ENCODE data around the gene MOB3B.
"Not testable (repeated sequence)": the region's sequence is repeated elsewhere in the genome, so short reads cannot be mapped to it uniquely, and the experiment has no call there.

MOB3B gene

DNA sequence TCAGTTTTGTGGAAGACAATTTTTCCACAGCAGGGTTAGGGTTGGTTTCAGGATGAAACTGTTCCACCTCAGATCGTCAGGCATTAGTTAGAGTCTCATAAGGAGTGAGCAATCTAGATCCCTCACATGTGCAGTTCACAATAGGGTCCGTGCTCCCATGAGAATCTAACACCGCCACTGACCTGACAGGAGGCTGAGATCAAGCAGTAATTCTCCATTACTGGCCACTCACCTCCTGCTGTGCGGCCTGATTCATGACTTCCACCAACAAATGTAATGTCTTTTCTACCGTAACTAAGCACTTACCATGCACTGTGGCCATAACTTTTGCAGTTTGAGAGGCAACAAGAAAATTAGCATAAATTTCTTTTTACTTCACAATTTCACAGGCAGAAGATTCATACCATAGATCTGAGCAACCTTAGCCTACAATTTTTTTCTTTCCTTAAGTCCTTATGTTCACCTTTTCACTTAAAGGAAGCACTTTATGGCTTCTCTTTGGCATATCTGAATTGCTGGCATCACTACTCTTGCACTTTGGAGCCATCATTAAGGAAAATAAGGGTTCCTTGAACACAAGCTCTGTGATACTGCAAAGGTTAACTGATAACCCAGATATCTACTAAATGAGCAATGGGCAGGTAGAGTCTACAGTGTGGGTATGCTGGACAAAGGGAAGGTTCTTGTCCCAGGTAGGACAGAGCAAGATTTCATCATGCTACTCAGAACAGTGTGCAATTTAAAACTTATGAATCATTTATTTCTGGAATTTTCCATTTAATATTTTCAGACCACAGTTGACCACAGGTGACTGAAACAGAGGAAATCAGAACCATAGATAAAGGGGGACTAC lies 88.5 kb downstream of the MOB3B start:
- no peak for DNase-seq

DNA sequence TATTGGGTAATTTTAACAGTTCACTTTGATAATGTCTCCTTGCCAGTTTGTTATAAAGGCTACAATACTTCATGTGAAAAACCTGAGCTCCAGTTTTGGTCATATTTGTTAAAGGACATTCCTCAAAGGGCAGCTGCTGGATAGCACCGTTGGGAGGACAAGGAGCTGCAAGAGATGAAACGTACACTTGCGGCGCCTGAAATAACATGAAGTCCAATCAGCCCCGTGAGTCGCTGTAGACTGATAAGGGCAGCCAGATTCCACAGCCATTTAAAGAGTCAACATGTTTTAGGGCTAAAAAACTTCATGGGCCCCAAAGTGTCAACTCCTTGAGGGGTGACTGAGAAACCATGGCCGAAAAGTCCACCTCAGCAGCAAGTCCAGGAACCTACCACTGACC lies 91.1 kb downstream of the MOB3B start:
- DNase-seq, result no peak

DNA sequence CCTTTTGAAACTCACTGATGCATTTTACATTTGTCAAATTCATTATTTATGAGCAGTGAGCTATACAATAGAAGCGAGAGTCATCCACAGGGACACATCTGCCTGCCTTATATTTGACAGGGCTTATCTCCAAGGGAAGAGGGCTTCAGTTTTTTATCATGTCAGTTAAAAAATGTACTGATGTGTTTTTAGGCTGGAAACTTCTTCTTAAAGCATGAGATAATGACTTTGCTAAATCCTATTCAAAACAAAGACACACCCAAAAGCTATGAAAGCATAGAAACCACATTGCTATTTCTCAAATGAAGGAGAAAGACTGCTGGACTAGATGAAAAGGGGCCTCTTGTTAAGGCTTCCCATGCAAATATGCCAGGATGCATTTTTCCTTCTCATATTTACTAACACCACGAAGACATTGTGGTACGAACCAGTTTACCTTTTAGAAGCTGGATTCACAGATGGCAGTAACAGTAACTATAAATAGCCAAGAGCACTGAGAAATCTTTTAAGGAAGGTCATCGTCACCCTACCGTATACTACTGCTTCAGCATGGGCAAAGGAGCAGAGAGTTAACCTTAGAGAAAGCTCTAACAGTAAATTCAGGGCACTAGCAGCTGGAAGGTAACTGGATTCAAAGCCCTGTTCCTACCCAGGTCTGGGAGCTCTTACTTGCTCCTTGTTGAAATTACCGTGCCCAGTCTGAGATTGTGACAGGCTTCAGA lies 91.8 kb downstream of the MOB3B start:
- no peak for DNase-seq

DNA sequence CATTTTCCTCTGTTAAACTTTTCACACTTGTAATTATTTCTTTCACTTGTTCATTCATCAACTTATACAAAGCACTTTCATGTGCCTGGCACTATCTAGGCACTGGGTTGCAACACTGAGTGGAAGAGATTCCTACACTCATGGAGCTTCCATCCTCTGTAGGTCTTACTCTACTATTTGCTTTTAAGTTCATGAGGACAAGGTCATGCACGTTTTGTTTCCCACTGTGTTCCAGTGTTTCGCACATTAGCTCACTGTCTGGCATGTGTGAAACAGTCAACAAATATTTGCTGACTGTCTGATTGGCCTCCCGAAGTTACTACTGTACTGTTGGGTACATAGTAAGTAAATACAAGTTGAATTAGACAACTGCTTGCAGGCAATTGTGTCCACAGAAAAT lies 93.4 kb downstream of the MOB3B start:
- DNase-seq, result no peak

DNA sequence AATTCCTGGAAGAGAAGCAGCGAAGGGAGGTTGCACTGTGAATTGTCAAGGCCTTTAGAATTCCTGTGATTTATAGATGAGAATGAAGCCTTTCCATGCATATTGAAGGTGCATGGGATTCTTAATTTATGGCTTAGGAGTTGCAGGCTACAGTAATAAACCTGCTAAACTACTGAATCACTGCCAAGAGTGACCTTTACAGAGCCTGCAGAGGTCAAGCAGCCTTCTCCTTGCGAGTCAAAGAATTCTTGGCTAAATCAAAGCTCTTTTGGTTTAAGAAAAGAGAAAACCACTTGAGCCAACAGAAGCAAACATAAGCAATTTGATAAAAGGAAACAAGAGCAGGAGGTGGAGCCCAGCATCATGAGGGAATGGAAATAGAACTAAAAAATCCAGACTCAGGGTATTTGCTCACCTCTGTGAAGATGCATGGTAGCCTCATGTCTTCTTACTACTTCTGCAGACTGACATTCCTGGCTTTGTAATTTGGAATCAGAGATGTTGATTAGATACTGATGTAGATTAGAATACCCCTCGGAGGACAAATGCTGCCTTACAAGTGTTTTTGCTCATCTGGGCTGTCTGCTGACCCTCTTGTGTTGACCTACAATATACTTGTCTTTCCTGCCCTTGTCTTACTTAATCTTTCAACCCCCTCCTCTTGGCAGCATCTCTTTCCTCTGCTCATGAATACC lies 95.8 kb downstream of the MOB3B start:
- DNase-seq, result no peak

DNA sequence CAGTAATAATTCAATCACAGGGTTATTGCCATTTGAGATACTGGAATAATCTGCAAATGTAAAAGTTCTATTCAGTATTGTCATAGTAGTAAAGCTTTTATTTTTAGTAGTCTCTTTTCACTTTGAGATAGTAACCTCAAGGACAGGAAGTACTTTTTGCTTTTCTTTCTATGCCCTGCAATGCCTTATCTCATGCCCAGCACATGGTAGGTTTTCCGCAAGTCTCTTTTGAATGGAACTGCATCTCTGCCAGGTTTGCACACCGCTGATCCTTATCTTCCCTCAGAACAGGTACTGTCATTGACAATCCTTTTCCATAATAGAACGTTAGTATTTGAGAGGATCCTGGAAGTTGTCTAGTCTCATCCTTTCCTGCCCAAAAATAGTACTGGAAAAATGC lies 97.3 kb downstream of the MOB3B start:
- DNase-seq, result no peak

DNA sequence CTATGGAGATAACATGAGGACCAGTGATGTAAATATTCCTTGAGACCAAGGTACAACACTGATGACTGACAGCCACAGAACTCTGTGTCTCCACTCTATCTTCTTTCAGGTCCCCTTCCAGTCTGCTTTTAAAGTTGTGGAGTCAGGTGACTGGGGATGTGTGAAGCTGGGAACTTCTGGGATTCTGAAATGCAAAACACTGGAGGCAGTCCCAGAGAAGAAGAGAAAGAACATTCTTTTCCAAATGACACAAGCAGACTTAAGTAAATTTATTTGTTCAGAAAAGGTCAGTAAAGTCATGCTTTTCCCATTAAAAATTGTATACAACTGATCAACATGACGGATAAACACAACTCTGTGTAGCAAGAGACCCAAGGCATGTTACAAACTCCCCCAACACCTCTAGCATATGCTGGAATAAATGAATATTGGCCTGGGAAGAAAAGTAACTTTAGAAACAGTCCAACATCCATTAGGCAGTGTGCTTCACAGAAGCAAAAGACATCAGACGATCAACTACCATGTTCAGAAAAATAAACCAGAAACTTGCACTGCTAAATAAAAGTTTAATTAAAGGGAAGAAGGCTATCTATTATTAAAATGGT lies 98.0 kb downstream of the MOB3B start:
- DNase-seq, result no peak

DNA sequence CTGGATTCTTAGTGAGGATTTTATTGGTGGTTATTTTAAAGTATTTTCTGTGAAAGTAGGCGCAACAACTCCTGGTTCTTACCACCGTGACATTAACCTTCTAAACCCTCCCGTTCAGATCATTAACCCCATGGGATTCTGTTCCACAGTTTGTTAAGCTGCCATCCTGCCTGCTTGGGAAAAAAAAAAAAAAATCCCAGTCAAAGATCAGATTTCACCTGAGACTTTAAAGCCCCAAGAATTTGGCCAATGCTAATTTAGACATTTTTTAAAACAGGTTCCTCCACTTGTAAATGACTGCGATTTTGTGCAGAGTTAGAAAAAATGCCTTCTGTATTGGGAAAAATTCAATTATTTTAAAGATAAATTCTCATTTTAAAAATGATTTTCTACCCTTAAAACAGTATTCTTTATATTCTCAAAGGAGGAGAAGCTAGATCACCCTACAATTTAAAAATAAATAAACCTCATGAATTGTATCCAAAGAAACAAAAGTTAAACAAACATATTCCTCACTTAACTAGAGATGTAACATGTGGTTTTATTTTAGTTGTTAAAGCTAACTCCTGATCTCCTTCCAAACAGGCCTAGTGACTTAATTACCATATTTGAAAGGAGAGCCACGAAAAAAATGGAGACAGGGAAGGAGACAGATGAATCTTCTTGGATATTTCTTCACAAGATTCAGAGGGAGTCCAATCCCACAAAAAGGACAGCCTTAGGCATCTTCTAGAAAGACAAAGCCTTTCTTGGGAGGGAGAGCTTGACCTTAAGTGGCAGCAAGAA lies 98.7 kb downstream of the MOB3B start:
- no peak for DNase-seq

DNA sequence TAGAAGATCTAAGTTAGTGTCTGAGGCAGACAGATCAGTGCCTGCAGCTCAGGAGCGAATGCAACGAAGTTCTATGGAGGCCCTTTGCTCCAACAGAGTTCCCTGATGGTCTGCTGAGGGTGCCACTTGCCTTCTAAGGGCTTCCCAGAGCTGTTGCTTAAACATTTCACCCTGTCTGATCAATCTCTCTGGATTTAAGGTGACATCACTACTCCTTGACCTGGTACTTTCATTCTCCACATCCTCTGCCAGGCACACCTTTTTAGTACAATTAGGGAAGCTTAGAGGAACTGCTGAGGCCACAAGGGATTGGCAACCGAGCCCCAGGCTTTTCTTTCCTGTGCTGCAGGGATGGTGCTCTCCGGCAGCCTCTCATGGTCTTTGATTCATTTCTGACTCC lies 99.7 kb downstream of the MOB3B start:
- no peak for DNase-seq

DNA sequence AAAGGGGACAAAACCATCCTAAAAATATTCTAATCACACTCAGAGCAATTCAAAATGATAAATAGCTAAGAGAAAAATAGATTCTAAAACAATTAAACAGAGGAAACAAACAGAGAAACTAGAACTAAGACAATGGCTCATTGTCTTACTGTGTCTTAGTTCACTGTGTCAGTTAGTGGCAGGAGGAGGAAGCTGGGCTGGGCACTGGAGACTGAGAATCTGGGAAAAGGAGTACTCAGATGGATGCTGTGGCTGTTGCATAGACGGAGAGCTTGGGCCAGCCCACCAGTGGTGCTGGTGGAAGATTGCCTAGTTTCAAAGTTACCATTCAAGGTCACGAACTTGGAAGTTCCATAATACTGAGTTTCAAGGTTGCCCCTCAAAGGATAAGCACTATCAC lies 100.2 kb downstream of the MOB3B start:
- DNase-seq, result no peak

DNA sequence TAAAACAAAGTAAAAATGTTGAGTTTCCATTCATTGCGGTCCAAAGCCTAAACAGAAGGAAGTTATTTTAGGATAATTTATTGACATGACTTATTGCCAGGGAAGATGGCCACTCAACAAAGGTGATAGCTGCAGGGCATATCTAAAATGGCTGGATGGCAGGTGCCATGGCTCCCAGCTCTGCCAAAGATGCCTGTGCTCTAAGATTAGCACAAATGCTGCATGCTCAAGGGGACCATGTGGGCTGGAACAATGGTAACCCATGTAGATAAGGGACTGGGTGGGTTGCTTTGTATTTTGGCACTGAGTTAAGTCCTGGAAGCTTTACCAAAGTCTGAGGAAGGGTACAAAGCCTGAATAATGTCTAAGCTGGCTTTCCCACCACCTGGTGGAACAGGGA lies 101.1 kb downstream of the MOB3B start:
- DNase-seq, result no peak

DNA sequence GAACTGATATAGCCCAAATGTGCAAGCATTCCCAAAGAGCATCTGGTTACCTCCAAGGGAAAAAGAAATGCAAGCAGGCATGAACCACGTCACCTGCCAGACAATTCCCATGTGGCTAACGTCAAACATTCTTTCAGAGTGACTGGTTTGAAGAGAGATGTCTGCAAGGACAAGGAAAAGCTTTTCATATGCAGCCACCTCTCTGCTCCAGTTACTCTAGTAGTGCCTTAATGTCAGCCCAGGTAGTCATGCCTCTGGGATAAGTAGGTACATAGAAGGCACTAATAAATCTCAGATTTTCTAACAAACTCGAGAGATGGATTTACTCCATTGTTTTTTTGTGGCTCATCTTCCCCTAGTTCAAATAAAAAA lies 102.4 kb downstream of the MOB3B start:
- no peak for DNase-seq

DNA sequence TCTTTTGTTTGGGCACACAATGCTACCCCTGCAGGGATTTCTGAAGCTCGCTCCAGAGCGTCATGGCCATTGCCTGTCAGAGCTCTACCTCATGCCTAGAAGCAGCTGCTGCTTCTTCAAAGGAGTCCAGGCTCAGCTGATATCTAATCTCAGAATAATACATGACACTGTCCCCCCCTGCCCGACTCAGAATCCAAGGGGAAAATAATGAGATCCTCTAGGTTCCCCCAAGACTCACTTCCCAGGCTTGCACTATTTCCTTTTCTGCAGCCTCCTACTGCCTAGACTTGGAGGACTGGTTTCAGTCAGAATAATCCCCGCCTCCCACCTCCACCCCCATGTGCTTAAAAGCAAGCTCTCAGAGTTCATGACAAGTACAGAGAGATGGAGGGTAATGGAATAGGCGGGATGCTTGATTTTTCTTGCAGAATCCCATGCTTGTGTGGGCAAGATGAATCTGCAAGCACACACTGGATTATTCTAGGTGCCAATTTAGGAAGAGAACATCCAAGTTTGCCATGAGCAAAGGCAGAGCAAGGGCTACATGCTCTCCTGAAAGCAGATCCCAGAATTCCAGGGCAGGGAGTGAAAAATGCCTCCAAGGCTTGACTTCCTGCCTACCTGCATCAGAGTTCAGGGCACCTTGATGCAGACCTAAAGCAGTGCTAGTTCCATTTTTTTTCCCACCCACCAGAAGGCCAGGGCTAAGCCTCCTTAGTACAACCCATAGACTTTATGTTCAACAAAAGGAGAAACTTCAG lies 102.9 kb downstream of the MOB3B start:
- DNase-seq, result no peak

DNA sequence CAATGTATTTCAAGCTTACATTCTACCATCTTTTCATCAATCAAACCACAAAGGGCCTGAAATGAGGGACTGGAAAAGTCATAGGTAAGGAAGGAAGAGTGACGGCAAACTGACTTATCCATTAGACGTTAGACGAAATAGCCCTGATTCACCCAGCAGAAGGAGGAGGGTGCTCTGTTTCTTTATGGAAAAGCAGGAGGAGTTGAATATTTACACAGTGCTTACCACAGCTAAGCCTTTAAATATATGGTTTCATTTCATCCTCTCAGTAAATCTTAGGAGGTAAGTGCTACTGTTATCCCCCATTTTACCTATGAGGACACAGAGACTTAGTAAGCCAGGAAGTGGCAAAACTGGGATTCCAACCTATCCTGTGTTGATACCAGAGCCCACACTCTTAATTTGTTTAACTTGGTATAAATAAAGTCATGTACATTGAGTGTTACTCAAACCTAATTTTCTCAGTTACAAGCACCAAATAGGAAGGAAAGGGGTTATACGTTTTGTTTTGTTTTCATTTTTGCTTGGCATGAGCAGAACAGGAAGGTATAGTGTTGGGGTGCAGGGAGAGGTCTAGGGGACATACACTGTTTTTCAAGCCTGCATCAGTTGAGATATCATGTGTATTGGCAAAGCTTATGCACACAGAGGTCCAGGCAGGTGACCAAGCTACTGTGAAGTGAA lies 103.6 kb downstream of the MOB3B start:
- DNase-seq, result no peak

DNA sequence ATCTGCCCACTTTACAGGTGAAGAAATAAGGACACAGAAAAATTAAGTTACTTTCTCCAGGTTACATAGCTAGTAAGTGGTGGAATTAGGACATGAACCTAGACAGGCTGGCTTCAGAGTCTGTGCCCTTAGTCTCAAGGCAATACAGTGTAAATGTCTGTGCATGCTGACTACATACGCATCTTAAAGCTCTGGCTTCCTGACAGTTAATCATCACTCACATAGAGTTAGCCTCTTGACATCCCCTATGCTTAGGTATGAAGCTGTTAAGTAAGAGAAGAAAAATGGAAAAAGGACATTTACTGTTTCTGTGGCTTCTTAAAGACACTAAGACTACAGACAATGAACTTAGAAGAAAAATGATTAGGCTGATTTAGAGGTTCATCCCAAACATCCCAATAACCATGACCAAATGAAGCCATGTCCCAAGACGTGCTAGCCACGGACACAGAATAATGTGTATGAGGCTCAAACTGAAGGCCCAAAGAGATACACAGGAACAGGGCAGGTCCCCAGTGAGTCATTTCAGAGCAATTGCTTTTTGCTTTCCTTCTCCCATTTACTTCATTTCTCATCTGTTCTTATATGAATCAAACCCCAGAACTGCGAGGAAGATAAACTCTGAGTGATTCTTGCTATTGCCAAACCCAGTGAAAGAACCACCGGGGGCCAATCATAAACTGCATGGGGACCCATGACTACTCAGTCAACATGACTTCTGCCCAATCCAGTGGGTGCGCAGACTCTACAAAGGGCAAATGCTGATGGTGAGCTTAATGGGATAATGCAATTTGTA lies 105.5 kb downstream of the MOB3B start:
- DNase-seq, result no peak

DNA sequence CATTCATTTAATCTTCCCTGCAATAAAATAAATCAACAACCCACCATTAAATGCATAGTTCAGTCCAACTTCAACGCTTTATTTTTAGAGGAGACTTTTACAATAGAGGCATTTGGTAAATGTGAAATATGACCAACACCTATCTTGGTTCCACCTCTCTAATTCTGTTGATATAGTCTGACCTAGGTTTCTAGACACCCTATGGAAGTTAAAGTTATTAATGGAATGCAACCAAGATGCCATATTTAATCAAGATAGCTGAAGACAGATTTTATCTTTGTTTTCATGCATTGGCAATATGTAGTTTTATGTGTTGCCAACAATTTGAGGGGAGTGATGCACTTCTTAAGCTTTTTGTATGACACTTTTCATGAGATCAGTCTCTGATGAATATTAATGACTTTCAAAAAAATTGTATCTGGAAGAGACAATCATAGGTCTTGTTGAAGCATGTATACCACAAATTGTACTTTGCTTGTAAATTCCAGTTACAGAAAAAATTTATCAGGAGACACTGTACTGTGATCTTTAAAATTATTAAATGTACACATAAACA lies 107.3 kb downstream of the MOB3B start:
- DNase-seq, result no peak

DNA sequence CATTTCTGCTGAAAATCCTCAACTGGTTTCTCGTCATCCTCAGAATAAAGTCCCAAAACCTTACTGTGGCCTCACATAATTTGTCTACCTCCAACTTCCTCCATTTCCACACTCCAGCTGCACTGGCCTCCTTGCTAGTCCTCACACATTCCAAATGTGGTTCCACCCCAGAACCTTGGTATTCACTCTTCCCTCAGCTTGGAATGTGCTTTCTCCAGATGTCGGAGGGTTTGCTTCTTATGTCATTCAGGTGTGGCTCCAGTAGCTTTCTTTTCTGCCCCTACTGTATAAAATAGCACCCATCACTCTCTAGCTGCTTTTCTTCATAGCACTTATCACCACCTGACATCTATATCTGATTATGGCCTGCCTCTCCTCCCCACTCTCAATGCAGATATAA lies 108.0 kb downstream of the MOB3B start:
- no peak for DNase-seq

DNA sequence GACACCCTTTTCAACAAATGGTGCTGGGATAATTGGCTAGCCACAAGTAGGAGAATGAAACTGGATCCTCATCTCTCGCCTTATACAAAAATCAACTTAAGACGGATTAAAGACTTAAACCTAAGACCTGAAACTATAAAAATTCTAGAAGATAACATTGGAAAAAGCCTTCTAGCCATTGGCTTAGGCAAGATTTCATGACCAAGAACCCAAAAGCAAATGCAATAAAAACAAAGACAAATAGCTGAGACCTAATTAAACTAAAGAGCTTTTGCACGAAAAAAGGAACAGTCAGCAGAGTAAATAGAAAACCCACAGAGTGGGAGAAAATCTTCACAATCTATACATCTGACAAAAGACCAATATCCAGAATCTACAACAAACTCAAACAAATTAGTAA lies 110.1 kb downstream of the MOB3B start:
- DNase-seq, result not testable (repeated sequence)

DNA sequence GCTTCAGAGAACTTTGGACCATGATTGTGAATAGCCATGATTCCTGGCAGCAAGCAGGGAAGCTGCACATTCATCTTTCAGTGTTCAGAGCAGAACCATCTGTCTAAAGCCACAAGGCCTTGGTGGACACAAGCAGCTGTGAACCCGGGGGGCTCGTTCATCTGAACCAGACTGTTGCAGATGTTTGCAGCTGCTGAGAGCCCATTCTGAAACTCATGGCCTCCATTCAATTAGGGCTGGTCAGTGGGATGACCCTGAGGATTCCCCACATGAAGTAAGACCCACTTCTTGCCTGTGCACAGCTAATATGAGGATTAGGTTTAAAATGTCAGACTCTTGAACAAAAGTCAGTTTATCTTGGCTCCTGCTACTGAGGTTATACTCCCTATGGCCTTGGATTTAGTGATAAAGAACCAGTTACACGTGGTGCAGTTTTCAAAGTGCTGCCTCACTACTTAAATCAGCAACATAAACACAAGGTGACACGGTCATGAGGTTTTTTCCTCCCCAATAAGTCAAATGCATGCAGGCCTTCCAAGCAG lies 115.3 kb downstream of the MOB3B start:
- no peak for DNase-seq
